Activated T-cell treated with anti-CD3 and anti-CD28 coated beads, Interleukin-2, amount 50 U/mL, for 24 hours (primary cell): Measurements from ENCODE around the gene RHEX.
"Not testable (repeated sequence)": the region's sequence is repeated elsewhere in the genome, so short reads cannot be mapped to it uniquely, and the experiment has no call there.

Source experiments
- DNase-seq: peaks from one replicate; pipeline ENCODE4 v3.0.0-alpha.2; 2020
- H3K27ac Mint-ChIP-seq: 2 replicates; pipeline ENCODE4 v1.8.0; 2020; ENCODE audit warnings: mild to moderate bottlenecking, mixed read lengths
- H3K27me3 Mint-ChIP-seq: 2 replicates; pipeline ENCODE4 v1.8.0; 2020; ENCODE audit warnings: mixed read lengths
- H3K36me3 Mint-ChIP-seq: 2 replicates; pipeline ENCODE4 v1.8.0; 2020; ENCODE audit warnings: low read depth, mixed read lengths
- H3K4me1 Mint-ChIP-seq: 2 replicates; pipeline ENCODE4 v1.8.0; 2020; ENCODE audit warnings: low read depth, mixed read lengths
- H3K4me3 Mint-ChIP-seq: 2 replicates; pipeline ENCODE4 v1.8.0; 2020; ENCODE audit warnings: mild to moderate bottlenecking, moderate library complexity, mixed read lengths
- H3K9me3 Mint-ChIP-seq: 2 replicates; pipeline ENCODE4 v1.8.0; 2020; ENCODE audit warnings: mixed read lengths

The RHEX gene

GRCh38 chr1:206060844-206061243 is 7.9 kb downstream of the RHEX start:
- DNase-seq, result no peak
- no peaks in the 10 kb centered on the region for H3K36me3 Mint-ChIP-seq
- H3K4me3 Mint-ChIP-seq, result no peak overlapping the region
- no peak overlapping the region for H3K27ac Mint-ChIP-seq
- H3K27me3 Mint-ChIP-seq, result peaks cover 3% of the 10 kb centered on the region
- H3K9me3 Mint-ChIP-seq, result no peaks in the 10 kb centered on the region
- no peaks in the 10 kb centered on the region for H3K4me1 Mint-ChIP-seq

GRCh38 chr1:206062464-206062863 is 9.5 kb downstream of the RHEX start:
- Mint-ChIP-seq H3K4me3 (no peak overlapping the region), H3K9me3 (no peaks in the 10 kb centered on the region), H3K27ac (no peak overlapping the region), H3K27me3 (peaks cover 12% of the 10 kb centered on the region), H3K36me3 (no peaks in the 10 kb centered on the region), H3K4me1 (peaks cover 9% of the 10 kb centered on the region)
- DNase-seq, result no peak

- DNase-seq, H3K27ac Mint-ChIP-seq, H3K36me3 Mint-ChIP-seq, H3K4me3 Mint-ChIP-seq, H3K9me3 Mint-ChIP-seq: not testable (repeated sequence)
- peaks cover 14% of the 10 kb centered on the region for H3K4me1 Mint-ChIP-seq
- peaks cover 20% of the 10 kb centered on the region for H3K27me3 Mint-ChIP-seq
These were observed 11.0 kb downstream of the RHEX start for GRCh38 chr1:206064001-206064400.

GRCh38 chr1:206064501-206064900 is 11.5 kb downstream of the RHEX start:
- H3K27me3 Mint-ChIP-seq, result peaks cover 24% of the 10 kb centered on the region
- H3K9me3 Mint-ChIP-seq, H3K4me3 Mint-ChIP-seq, H3K36me3 Mint-ChIP-seq, DNase-seq, H3K27ac Mint-ChIP-seq: not testable (repeated sequence)
- peaks cover 14% of the 10 kb centered on the region for H3K4me1 Mint-ChIP-seq

- H3K9me3 Mint-ChIP-seq, result no peaks in the 10 kb centered on the region
- H3K4me3 Mint-ChIP-seq, result no peak overlapping the region
- no peak overlapping the region for H3K27ac Mint-ChIP-seq
- peaks cover 14% of the 10 kb centered on the region for H3K4me1 Mint-ChIP-seq
- H3K36me3 Mint-ChIP-seq, result no peaks in the 10 kb centered on the region
- peaks cover 21% of the 10 kb centered on the region for H3K27me3 Mint-ChIP-seq
- DNase-seq, result no peak
These were observed 12.7 kb downstream of the RHEX start for GRCh38 chr1:206065547-206066145.

GRCh38 chr1:206066479-206067171 is 13.7 kb downstream of the RHEX start:
- Mint-ChIP-seq H3K27ac (no peak overlapping the region), H3K4me1 (peaks cover 14% of the 10 kb centered on the region), H3K4me3 (no peak overlapping the region), H3K27me3 (peaks cover 21% of the 10 kb centered on the region), H3K9me3 (no peaks in the 10 kb centered on the region), H3K36me3 (no peaks in the 10 kb centered on the region)
- DNase-seq, result no peak

GRCh38 chr1:206067486-206068227 is 14.7 kb downstream of the RHEX start:
- Mint-ChIP-seq H3K36me3 (no peaks in the 10 kb centered on the region), H3K9me3 (no peaks in the 10 kb centered on the region), H3K4me3 (no peak overlapping the region), H3K27me3 (peaks cover 21% of the 10 kb centered on the region), H3K4me1 (peaks cover 14% of the 10 kb centered on the region), H3K27ac (no peak overlapping the region)
- no peak for DNase-seq

GRCh38 chr1:206068314-206068713 is 15.3 kb downstream of the RHEX start:
- DNase-seq, result no peak
- Mint-ChIP-seq H3K27me3 (peaks cover 21% of the 10 kb centered on the region), H3K9me3 (no peaks in the 10 kb centered on the region), H3K4me3 (no peak overlapping the region), H3K4me1 (peaks cover 14% of the 10 kb centered on the region), H3K27ac (no peak overlapping the region), H3K36me3 (no peaks in the 10 kb centered on the region)

- peaks cover 26% of the 10 kb centered on the region for H3K27me3 Mint-ChIP-seq
- H3K9me3 Mint-ChIP-seq, result no peaks in the 10 kb centered on the region
These were observed 17.8 kb downstream of the RHEX start for GRCh38 chr1:206070627-206071304.

GRCh38 chr1:206074839-206075238 is 21.9 kb downstream of the RHEX start:
- peaks cover 5% of the 10 kb centered on the region for H3K27me3 Mint-ChIP-seq

More at GRCh38 chr1:206070627-206071304, 17.8 kb downstream of the RHEX start:
- no peak for DNase-seq
- Mint-ChIP-seq H3K36me3 (no peaks in the 10 kb centered on the region), H3K4me3 (no peak overlapping the region), H3K27ac (no peak overlapping the region), H3K4me1 (peaks cover 14% of the 10 kb centered on the region)

GRCh38 chr1:206075786-206076755 is 23.1 kb downstream of the RHEX start:
- H3K9me3 Mint-ChIP-seq, result no peaks in the 10 kb centered on the region
- no peak overlapping the region for H3K27ac Mint-ChIP-seq
- DNase-seq, result no peak
- peaks cover 15% of the 10 kb centered on the region for H3K4me1 Mint-ChIP-seq
- H3K36me3 Mint-ChIP-seq, result no peaks in the 10 kb centered on the region
- no peak overlapping the region for H3K4me3 Mint-ChIP-seq
- peaks cover 5% of the 10 kb centered on the region for H3K27me3 Mint-ChIP-seq

More at GRCh38 chr1:206074839-206075238, 21.9 kb downstream of the RHEX start:
- H3K36me3 Mint-ChIP-seq, result no peaks in the 10 kb centered on the region
- H3K27ac Mint-ChIP-seq, result no peak overlapping the region
- H3K9me3 Mint-ChIP-seq, result no peaks in the 10 kb centered on the region
- peaks cover 3% of the 10 kb centered on the region for H3K4me1 Mint-ChIP-seq
- no peak overlapping the region for H3K4me3 Mint-ChIP-seq
- no peak for DNase-seq

GRCh38 chr1:206079135-206079534 is 26.2 kb downstream of the RHEX start:
- H3K27me3 Mint-ChIP-seq, result peaks cover 5% of the 10 kb centered on the region
- H3K36me3 Mint-ChIP-seq, result no peaks in the 10 kb centered on the region
- DNase-seq, result no peak
- H3K4me1 Mint-ChIP-seq, result peaks cover 16% of the 10 kb centered on the region
- no peaks in the 10 kb centered on the region for H3K9me3 Mint-ChIP-seq
- H3K27ac Mint-ChIP-seq, result no peak overlapping the region
- H3K4me3 Mint-ChIP-seq, result no peak overlapping the region

GRCh38 chr1:206080026-206080820 is 27.2 kb downstream of the RHEX start:
- peaks cover 16% of the 10 kb centered on the region for H3K4me1 Mint-ChIP-seq
- H3K36me3 Mint-ChIP-seq, result no peaks in the 10 kb centered on the region
- H3K9me3 Mint-ChIP-seq, result no peaks in the 10 kb centered on the region
- no peaks in the 10 kb centered on the region for H3K27me3 Mint-ChIP-seq
- H3K27ac Mint-ChIP-seq, result no peak overlapping the region
- no peak overlapping the region for H3K4me3 Mint-ChIP-seq
- no peak for DNase-seq
